KMS-11 (cell line): ENCODE results near the gene NMBR.
A peak's percentile ranks its signal among the peaks of the same experiment; 100 is the strongest.
"Not testable (repeated sequence)": the region's sequence is repeated elsewhere in the genome, so short reads cannot be mapped to it uniquely, and the experiment has no call there.

Experiments
- H2AFZ ChIP-seq: fragments of 200-600 bp; sonication (generic); 2 replicates; pipeline ENCODE4 v1.6.1; 2016; ENCODE audit warnings: antibody characterized with exemption, mixed run types, low read depth
- H3K27ac ChIP-seq: fragments of 200-600 bp; sonication (generic); 2 replicates; pipeline ENCODE4 v1.6.1; 2016; ENCODE audit warnings: mild to moderate bottlenecking, mixed run types
- H3K27me3 ChIP-seq: fragments of 200-600 bp; sonication (generic); 2 replicates; pipeline ENCODE4 v1.6.1; 2017; ENCODE audit warnings: mild to moderate bottlenecking, low read depth, mixed run types, moderate library complexity; ENCODE audit not compliant: insufficient read depth
- H3K36me3 ChIP-seq: fragments of 200-600 bp; sonication (generic); 2 replicates; pipeline ENCODE4 v1.6.1; 2017; ENCODE audit warnings: mild to moderate bottlenecking, mixed run types; ENCODE audit not compliant: insufficient read depth
- H3K4me1 ChIP-seq: fragments of 200-600 bp; sonication (generic); 2 replicates; pipeline ENCODE4 v1.6.1; 2016; ENCODE audit warnings: mild to moderate bottlenecking, low read depth, mixed run types; ENCODE audit not compliant: poor library complexity, severe bottlenecking
- H3K4me2 ChIP-seq: fragments of 200-600 bp; sonication (generic); 2 replicates; pipeline ENCODE4 v1.7.0; 2016; ENCODE audit warnings: mild to moderate bottlenecking, mixed run types
- H3K4me3 ChIP-seq: fragments of 200-600 bp; sonication (generic); IDR thresholded peaks from 2 replicates; pipeline ENCODE4 v1.6.1; 2017; ENCODE audit warnings: low read depth, low read length, mixed read lengths; ENCODE audit not compliant: insufficient read depth
- H3K79me2 ChIP-seq: fragments of 200-600 bp; sonication (generic); 2 replicates; pipeline ENCODE4 v1.6.1; 2016; ENCODE audit warnings: low read depth, mixed run types; ENCODE audit not compliant: insufficient read depth
- H3K9ac ChIP-seq: fragments of 200-600 bp; sonication (generic); 2 replicates; pipeline ENCODE4 v1.6.1; 2016; ENCODE audit warnings: mild to moderate bottlenecking, mixed run types
- H4K20me1 ChIP-seq: fragments of 200-600 bp; sonication (generic); 2 replicates; pipeline ENCODE4 v1.6.1; 2016; ENCODE audit warnings: mild to moderate bottlenecking, mixed run types; ENCODE audit not compliant: insufficient read depth
- TF ChIP-seq, protein P1 (sequence below): fragments of 200-600 bp; sonication (generic); conservative IDR thresholded peaks from 2 replicates; pipeline ENCODE4 v1.6.1; 2017; ENCODE audit warnings: low read depth, mild to moderate bottlenecking, antibody characterized with exemption, low read length, moderate library complexity, mixed read lengths

The NMBR gene

DNA sequence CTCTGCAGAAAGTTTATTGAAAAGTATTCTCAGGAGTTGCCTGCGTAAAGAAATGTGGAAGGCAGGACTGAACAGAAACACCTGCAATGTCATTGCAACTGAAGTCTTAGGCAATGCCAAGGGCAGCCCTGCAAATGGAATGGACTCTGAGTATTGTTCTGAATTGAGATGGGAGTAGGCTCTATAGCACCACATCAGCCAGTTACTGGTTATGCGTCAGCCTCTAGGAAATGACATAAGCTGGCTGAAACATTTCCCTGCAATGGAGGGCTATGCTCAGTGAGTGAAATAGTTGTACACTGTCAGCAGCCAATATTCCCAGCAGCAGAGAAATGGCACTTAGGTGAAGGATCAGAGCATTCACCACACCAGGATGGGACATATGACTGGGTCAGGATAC lies 28.0 kb downstream of the NMBR start:
- Histone ChIP-seq H3K36me3 (no peaks in the 10 kb centered on the region), H3K4me3 (no peak overlapping the region), H3K27me3 (no peaks in the 10 kb centered on the region), H3K27ac (no peak overlapping the region), H3K4me1 (no peaks in the 10 kb centered on the region), H2AFZ (no peak overlapping the region), H4K20me1 (no peaks in the 10 kb centered on the region), H3K9ac (no peak overlapping the region), H3K4me2 (no peak overlapping the region), H3K79me2 (no peaks in the 10 kb centered on the region)
- TF ChIP-seq, protein P1, sequence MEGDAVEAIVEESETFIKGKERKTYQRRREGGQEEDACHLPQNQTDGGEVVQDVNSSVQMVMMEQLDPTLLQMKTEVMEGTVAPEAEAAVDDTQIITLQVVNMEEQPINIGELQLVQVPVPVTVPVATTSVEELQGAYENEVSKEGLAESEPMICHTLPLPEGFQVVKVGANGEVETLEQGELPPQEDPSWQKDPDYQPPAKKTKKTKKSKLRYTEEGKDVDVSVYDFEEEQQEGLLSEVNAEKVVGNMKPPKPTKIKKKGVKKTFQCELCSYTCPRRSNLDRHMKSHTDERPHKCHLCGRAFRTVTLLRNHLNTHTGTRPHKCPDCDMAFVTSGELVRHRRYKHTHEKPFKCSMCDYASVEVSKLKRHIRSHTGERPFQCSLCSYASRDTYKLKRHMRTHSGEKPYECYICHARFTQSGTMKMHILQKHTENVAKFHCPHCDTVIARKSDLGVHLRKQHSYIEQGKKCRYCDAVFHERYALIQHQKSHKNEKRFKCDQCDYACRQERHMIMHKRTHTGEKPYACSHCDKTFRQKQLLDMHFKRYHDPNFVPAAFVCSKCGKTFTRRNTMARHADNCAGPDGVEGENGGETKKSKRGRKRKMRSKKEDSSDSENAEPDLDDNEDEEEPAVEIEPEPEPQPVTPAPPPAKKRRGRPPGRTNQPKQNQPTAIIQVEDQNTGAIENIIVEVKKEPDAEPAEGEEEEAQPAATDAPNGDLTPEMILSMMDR, result no peak

- no peak overlapping the region for H3K9ac ChIP-seq
Measured at GRCh38 chr6:142118328-142118727, 28.6 kb downstream of the NMBR start.

GRCh38 chr6:142117366-142117765 lies 29.6 kb downstream of the NMBR start:
- TF ChIP-seq, protein P1, result no peak
- H3K27me3 ChIP-seq, result no peaks in the 10 kb centered on the region
- H3K27ac ChIP-seq, result no peak overlapping the region
- no peak overlapping the region for H2AFZ ChIP-seq
- no peaks in the 10 kb centered on the region for H4K20me1 ChIP-seq
- H3K9ac ChIP-seq, result no peak overlapping the region
- no peaks in the 10 kb centered on the region for H3K4me1 ChIP-seq
- H3K79me2 ChIP-seq, result no peaks in the 10 kb centered on the region
- no peak overlapping the region for H3K4me2 ChIP-seq
- H3K36me3 ChIP-seq, result no peaks in the 10 kb centered on the region
- no peak overlapping the region for H3K4me3 ChIP-seq

More at GRCh38 chr6:142118328-142118727, 28.6 kb downstream of the NMBR start:
- no peak overlapping the region for H3K4me2 ChIP-seq
- H3K27ac ChIP-seq, result no peak overlapping the region
- H4K20me1 ChIP-seq, result no peaks in the 10 kb centered on the region
- no peaks in the 10 kb centered on the region for H3K36me3 ChIP-seq
- no peaks in the 10 kb centered on the region for H3K4me1 ChIP-seq
- H3K79me2 ChIP-seq, result no peaks in the 10 kb centered on the region
- TF ChIP-seq, protein P1, result no peak
- H2AFZ ChIP-seq, result no peak overlapping the region
- no peak overlapping the region for H3K4me3 ChIP-seq
- no peaks in the 10 kb centered on the region for H3K27me3 ChIP-seq

GRCh38 chr6:142112451-142113061 lies 34.4 kb downstream of the NMBR start:
- Histone ChIP-seq H3K27ac (no peak overlapping the region), H4K20me1 (no peaks in the 10 kb centered on the region), H3K36me3 (no peaks in the 10 kb centered on the region), H3K4me1 (no peaks in the 10 kb centered on the region), H3K4me2 (no peak overlapping the region), H3K27me3 (no peaks in the 10 kb centered on the region), H3K79me2 (no peaks in the 10 kb centered on the region), H2AFZ (no peak overlapping the region), H3K9ac (no peak overlapping the region), H3K4me3 (no peak overlapping the region)
- TF ChIP-seq, protein P1, result peak; percentile 80

- H3K36me3 ChIP-seq, H3K4me2 ChIP-seq, H3K27me3 ChIP-seq, H2AFZ ChIP-seq, H4K20me1 ChIP-seq, H3K27ac ChIP-seq, H3K9ac ChIP-seq, H3K4me3 ChIP-seq, H3K79me2 ChIP-seq, H3K4me1 ChIP-seq: not testable (repeated sequence)
Measured at GRCh38 chr6:142110820-142111219, 36.1 kb downstream of the NMBR start.

GRCh38 chr6:142104820-142105219 lies 42.1 kb downstream of the NMBR start:
- H3K79me2 ChIP-seq, H3K4me1 ChIP-seq, H2AFZ ChIP-seq, H4K20me1 ChIP-seq, H3K9ac ChIP-seq, H3K27ac ChIP-seq, H3K4me2 ChIP-seq, H3K36me3 ChIP-seq, H3K4me3 ChIP-seq, H3K27me3 ChIP-seq: not testable (repeated sequence)
